Body of pancreas (tissue), 4 donors: ENCODE results near the gene HDDC3. TPM values are rescaled to one million over a fixed set of nuclear protein-coding genes. Genes with fewer than 3 reads are reported as not detected.
A peak's percentile ranks its signal among the peaks of the same experiment; 100 is the strongest.
"Not testable (repeated sequence)": the region's sequence is repeated elsewhere in the genome, so short reads cannot be mapped to it uniquely, and the experiment has no call there.

Source experiments
- ATAC-seq: fragments of 150-250 bp; one replicate; pipeline ENCODE4 v1.9.1; 2016
- DNase-seq, 4 donors: peaks; one replicate each; pipeline ENCODE4 v3.0.0-alpha.2; 2019
- H3K27ac ChIP-seq, 4 donors: fragments of 200-600 bp; sonication (generic); 1 replicate in 3 of 4; 2 replicates in 1 of 4; pipeline versions ENCODE4 v1.5.1 to v1.6.1; 2016 to 2019; ENCODE audit warnings: mild to moderate bottlenecking in 1 of 4, mixed read lengths in 1 of 4, moderate library complexity in 1 of 4
- H3K27me3 ChIP-seq, 2 donors: fragments of 200-600 bp; sonication (generic); one replicate each; pipeline ENCODE4 v1.6.0; 2016; ENCODE audit warnings: mild to moderate bottlenecking in 1 of 2
- H3K36me3 ChIP-seq, 2 donors: fragments of 200-600 bp; sonication (generic); replicated peaks in 1 of 2; 2 replicates each; pipeline ENCODE4 v1.5.1; 2016; ENCODE audit warnings: low read depth in 2 of 2; ENCODE audit not compliant: insufficient read depth in 1 of 2
- H3K4me1 ChIP-seq: fragments of 200-600 bp; sonication (generic); one replicate; pipeline ENCODE4 v1.6.0; 2016
- H3K4me3 ChIP-seq, 2 donors: fragments of 200-600 bp; sonication (generic); 1 replicate in 1 of 2; 2 replicates in 1 of 2; pipeline ENCODE4 v1.5.1; 2016 to 2019
- H3K9me3 ChIP-seq, 3 donors: fragments of 200-600 bp; sonication (generic); 1 replicate in 2 of 3; 2 replicates in 1 of 3; pipeline ENCODE4 v1.5.1; 2016
- POLR2A ChIP-seq, 3 donors: fragments of 450-650 bp; IDR thresholded peaks; one replicate each; pipeline ENCODE4 v1.6.1; 2016; ENCODE audit warnings: antibody characterized with exemption in 3 of 3, mild to moderate bottlenecking in 2 of 3
- WGBS, 2 donors: methylation state at CpG; one replicate each; pipeline ENCODE4 v1.1.5; 2017; 5-methylcytosine and 5-hydroxymethylcytosine counted together
- intact Hi-C: fragments of 100-400 bp; cut with DNase I; formaldehyde crosslinking; loops from one replicate; pipeline ENCODE4 v1.15.1; 2023
- total RNA-seq, 2 donors: library from RNA; depleted of rRNA; stranded (reverse); fragments of >200 nt; gene quantifications; one replicate each; pipeline ENCODE4 v1.1.0, GENCODE V29; 2016
- TF ChIP-seq, protein P1 (sequence below), 7 experiments: fragments of 450-650 bp in 4 of 7; fragments of 200-600 bp in 3 of 7; sonication (generic) in 3 of 7; IDR thresholded peaks; one replicate each; pipeline ENCODE4 v1.5.1; 2016 to 2019; ENCODE audit warnings: antibody characterized with exemption in 7 of 7

HDDC3 gene
- total RNA-seq, 2 donors from 2014 or later = 13.8 to 14.5 TPM

DNA sequence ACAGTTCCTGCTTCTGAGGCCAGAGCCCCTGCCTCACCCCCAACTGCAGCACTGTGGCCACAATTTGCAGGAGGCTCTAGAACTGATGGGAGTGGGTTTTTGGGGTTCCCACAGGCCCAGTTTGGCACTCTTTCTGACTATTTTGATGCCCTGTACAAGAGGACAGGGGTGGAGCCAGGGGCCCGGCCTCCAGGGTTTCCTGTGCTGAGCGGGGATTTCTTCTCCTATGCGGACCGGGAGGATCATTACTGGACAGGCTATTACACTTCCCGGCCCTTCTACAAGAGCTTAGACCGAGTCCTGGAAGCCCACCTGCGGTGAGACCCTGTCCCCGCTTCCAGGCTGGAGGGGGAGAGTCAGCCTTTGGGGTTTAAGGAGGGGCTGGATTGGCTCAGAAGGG is 22.4 kb downstream of the HDDC3 start:
- H3K36me3 ChIP-seq = peaks cover 30 to 64% of the 10 kb centered on the region in 2 donors

DNA sequence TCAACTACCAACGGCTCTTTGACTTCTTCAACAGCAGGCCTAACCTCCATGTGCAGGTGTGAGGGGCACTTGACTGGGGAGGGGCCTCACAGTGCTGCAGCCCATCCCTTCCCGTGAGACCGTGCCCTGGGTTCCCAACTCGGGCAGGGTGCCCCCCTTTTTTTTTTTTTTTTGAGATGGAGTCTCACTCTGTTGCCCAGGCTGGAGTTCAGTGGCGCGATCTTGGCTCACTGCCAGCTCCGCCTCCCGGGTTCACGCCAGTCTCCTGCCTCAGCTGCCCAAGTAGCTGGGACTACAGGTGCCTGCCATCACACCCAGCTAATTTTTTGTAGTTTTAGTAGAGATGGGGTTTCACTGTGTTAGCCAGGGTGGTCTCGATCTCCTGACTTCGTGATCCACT is 22.9 kb downstream of the HDDC3 start:
- H3K9me3 ChIP-seq, H3K27ac ChIP-seq, ATAC-seq, DNase-seq, intact Hi-C loops, H3K4me3 ChIP-seq, H3K27me3 ChIP-seq: not testable (repeated sequence)
- WGBS, 2 donors = 65 to 85% methylated on average over 5 to 11 of the region's 11 CpGs
- peaks cover 35% of the 10 kb centered on the region for H3K4me1 ChIP-seq
- H3K36me3 ChIP-seq = peaks cover 30 to 59% of the 10 kb centered on the region in 2 donors

More for the DNA sequence above, 22.4 kb downstream of the HDDC3 start:
- H3K9me3 ChIP-seq = no peaks in the 10 kb centered on the region
- H3K27ac ChIP-seq = no peak overlapping the region
- no peak for TF ChIP-seq POLR2A (IDR thresholded peaks at IDR 0.05)
- TF ChIP-seq, protein P1, sequence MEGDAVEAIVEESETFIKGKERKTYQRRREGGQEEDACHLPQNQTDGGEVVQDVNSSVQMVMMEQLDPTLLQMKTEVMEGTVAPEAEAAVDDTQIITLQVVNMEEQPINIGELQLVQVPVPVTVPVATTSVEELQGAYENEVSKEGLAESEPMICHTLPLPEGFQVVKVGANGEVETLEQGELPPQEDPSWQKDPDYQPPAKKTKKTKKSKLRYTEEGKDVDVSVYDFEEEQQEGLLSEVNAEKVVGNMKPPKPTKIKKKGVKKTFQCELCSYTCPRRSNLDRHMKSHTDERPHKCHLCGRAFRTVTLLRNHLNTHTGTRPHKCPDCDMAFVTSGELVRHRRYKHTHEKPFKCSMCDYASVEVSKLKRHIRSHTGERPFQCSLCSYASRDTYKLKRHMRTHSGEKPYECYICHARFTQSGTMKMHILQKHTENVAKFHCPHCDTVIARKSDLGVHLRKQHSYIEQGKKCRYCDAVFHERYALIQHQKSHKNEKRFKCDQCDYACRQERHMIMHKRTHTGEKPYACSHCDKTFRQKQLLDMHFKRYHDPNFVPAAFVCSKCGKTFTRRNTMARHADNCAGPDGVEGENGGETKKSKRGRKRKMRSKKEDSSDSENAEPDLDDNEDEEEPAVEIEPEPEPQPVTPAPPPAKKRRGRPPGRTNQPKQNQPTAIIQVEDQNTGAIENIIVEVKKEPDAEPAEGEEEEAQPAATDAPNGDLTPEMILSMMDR (IDR thresholded peaks at IDR 0.05) = no peak
- no peak for DNase-seq
- H3K4me1 ChIP-seq = peaks cover 29% of the 10 kb centered on the region
- no peaks in the 10 kb centered on the region for H3K27me3 ChIP-seq
- 92 to 100% methylated on average over 4 to 8 of the region's 8 CpGs for WGBS, 2 donors
- intact Hi-C loops = no loop called here
- no peak for ATAC-seq
- no peak overlapping the region for H3K4me3 ChIP-seq

DNA sequence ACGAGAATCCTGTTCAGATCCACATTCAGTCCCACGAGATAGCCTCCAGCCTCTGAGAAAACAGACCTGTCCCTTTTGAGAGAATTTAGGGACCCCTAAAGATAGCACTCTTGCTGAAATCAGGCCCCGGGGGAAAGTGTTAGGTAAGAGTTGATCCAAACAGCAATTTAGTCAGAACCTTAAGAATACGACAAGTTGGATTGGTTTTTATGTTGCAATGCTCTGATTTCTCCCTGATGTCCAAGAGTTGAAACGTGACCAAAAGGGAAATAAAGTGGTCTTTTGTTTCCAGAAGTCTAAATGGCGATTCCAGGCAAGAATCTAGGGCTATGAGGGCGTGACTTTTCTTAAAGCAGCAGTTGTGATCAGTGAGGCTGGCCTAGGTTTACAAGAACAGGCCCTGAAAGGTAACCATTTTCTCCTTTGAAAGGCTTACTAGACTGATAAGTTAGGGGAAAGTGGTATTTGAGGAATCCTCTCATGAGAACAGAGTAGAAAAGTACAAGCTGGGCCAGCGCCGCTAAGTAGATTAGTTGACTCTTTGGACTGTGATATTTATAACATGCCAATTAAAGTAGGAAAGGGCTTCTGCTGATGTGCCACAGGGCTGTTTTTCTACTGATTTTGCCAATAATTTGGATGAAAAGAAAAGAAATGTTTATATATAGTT is 24.4 kb downstream of the HDDC3 start:
- peaks cover 29 to 45% of the 10 kb centered on the region in 2 donors for H3K36me3 ChIP-seq
- 49 to 73% methylated on average over 9 of the region's 9 CpGs for WGBS, 2 donors
- DNase-seq = no peak
- intact Hi-C loops = no loop called here
- no peak overlapping the region for H3K4me3 ChIP-seq
- no peak for ATAC-seq
- H3K27ac ChIP-seq = peak overlapping the region in 2 of 4 donors; percentile 23 to 33
- TF ChIP-seq POLR2A (IDR thresholded peaks at IDR 0.05) = no peak
- TF ChIP-seq, protein P1 (IDR thresholded peaks at IDR 0.05) = no peak
- H3K9me3 ChIP-seq = no peaks in the 10 kb centered on the region
- H3K27me3 ChIP-seq = no peaks in the 10 kb centered on the region
- peaks cover 47% of the 10 kb centered on the region for H3K4me1 ChIP-seq

DNA sequence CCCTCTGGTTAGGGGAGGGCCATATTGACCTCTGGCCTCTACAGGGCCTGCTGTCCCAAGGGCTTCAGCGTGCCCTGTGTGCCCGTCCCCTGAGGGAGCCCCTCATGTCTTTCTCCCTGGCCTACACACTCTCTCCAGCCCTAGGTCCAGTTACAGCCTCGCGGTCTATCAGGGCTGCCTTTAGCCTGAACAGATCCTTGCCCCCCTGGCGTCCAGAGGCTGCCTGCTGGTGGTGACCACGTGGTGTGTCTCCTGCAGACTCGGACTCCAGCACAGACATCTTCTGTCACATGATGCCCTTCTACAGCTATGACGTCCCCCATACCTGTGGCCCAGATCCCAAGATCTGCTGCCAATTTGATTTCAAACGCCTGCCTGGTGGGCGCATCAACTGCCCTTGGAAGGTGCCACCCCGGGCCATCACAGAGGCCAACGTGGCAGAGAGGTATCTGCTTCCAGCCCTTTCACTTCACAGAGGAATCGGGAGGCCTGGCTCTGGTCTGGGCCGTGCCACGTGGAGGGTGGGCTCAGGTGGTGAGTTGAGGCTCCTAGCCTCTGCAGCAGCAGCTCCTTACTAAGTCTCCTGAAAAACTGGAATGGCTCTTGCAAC is 25.2 kb downstream of the HDDC3 start:
- TF ChIP-seq, protein P1 (IDR thresholded peaks at IDR 0.05) = no peak
- no peak for TF ChIP-seq POLR2A (IDR thresholded peaks at IDR 0.05)
- 83 to 95% methylated on average over 6 to 15 of the region's 15 CpGs for WGBS, 2 donors
- H3K9me3 ChIP-seq = no peaks in the 10 kb centered on the region
- peaks cover 21 to 37% of the 10 kb centered on the region in 2 donors for H3K36me3 ChIP-seq
- H3K4me3 ChIP-seq = no peak overlapping the region
- ATAC-seq (no peak), DNase-seq (no peak)
- intact Hi-C loops = no loop called here
- H3K27ac ChIP-seq = peak overlapping the region in 2 of 4 donors; percentile 72 to 96
- peaks cover 47% of the 10 kb centered on the region for H3K4me1 ChIP-seq
- H3K27me3 ChIP-seq = no peaks in the 10 kb centered on the region

DNA sequence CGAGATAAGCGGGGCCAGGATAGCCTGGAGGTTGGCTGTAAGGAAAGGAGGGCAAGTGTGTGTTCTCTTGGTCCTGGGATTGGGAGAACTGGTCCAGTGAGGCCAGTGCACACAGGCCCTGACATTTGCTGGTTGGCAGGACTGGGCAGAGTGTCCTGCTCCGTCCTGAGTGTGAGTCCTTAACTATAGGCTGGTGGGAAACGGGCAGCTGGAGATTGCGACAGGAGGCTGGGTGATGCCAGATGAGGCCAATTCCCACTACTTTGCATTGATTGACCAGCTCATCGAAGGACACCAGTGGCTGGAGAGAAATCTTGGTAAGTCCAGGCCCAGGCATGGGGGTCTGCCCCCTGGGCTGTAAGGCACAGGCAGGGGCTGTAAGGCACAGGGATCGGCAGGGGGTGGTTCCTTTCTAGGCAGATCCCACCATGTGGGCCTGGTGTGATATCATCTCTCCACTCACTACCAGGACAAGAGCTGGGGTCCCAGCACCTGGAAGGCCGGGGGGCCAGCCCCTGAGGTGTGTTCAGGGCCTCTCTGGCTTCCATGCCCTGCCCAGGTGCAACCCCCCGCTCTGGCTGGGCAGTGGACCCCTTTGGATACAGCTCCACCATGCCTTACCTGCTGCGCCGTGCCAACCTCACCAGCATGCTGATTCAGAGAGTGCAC is 26.0 kb downstream of the HDDC3 start:
- peak; percentile 50 for ATAC-seq
- DNase-seq = peak; percentile 90 to 93 (median 92)
- TF ChIP-seq, protein P1 (IDR thresholded peaks at IDR 0.05) = no peak
- peak; percentile 22 to 70 (median 61) for TF ChIP-seq POLR2A (IDR thresholded peaks at IDR 0.05)
- peaks cover 56% of the 10 kb centered on the region for H3K4me1 ChIP-seq
- peaks cover 13 to 28% of the 10 kb centered on the region in 2 donors for H3K36me3 ChIP-seq
- no peak overlapping the region for H3K4me3 ChIP-seq
- 63 to 66% methylated on average over 10 to 11 of the region's 11 CpGs for WGBS, 2 donors
- intact Hi-C loops = no loop called here
- no peaks in the 10 kb centered on the region for H3K9me3 ChIP-seq
- H3K27ac ChIP-seq = peak overlapping the region; percentile 43 to 96 (median 73)
- no peaks in the 10 kb centered on the region for H3K27me3 ChIP-seq
